BE2C (cell line): ENCODE measurements around the gene TLN1.

ENCODE experiments used
- DNase-seq: peaks from one replicate; pipeline ENCODE4 v3.0.0-alpha.2; 2020
- H3K27me3 ChIP-seq: fragments of 250-450 bp; sonication (Bioruptor Pico); 2 replicates; pipeline ENCODE4 v1.5.1; 2020; ENCODE audit warnings: mild to moderate bottlenecking
- H3K36me3 ChIP-seq: fragments of 250-450 bp; sonication (Bioruptor Pico); 2 replicates; pipeline ENCODE4 v1.5.1; 2020; ENCODE audit warnings: mild to moderate bottlenecking
- H3K4me1 ChIP-seq: fragments of 250-450 bp; sonication (Bioruptor Pico); 2 replicates; pipeline ENCODE4 v1.5.1; 2020
- H3K4me3 ChIP-seq: 2 replicates; pipeline ENCODE4 v1.5.1; 2011; ENCODE audit warnings: low read depth, low read length
- H3K9me3 ChIP-seq: fragments of 250-450 bp; sonication (Bioruptor Pico); 2 replicates; pipeline ENCODE4 v1.5.1; 2020
- CTCF ChIP-seq: IDR thresholded peaks from 2 replicates; pipeline ENCODE4 v1.5.1; 2012; ENCODE audit warnings: mild to moderate bottlenecking, low read depth, low read length

TLN1 gene

GRCh38 chr9:35716230-35716629, 15.8 kb downstream of the TLN1 start:
- DNase-seq, result no peak
- no peak overlapping the region for H3K4me3 ChIP-seq
- H3K27me3 ChIP-seq, result no peaks in the 10 kb centered on the region
- TF ChIP-seq CTCF, result no peak
- H3K36me3 ChIP-seq, result peaks cover 85% of the 10 kb centered on the region
- no peaks in the 10 kb centered on the region for H3K9me3 ChIP-seq
- no peaks in the 10 kb centered on the region for H3K4me1 ChIP-seq

GRCh38 chr9:35714579-35715252, 17.3 kb downstream of the TLN1 start:
- Histone ChIP-seq H3K36me3 (peaks cover 85% of the 10 kb centered on the region), H3K4me3 (no peak overlapping the region), H3K4me1 (no peaks in the 10 kb centered on the region), H3K9me3 (no peaks in the 10 kb centered on the region), H3K27me3 (no peaks in the 10 kb centered on the region)
- DNase-seq, result no peak
- TF ChIP-seq CTCF, result no peak

GRCh38 chr9:35714123-35714522, 17.9 kb downstream of the TLN1 start:
- Histone ChIP-seq H3K27me3 (no peaks in the 10 kb centered on the region), H3K9me3 (no peaks in the 10 kb centered on the region), H3K4me3 (no peak overlapping the region), H3K4me1 (no peaks in the 10 kb centered on the region), H3K36me3 (peaks cover 82% of the 10 kb centered on the region)
- no peak for TF ChIP-seq CTCF
- no peak for DNase-seq

- Histone ChIP-seq H3K27me3 (no peaks in the 10 kb centered on the region), H3K36me3 (peaks cover 82% of the 10 kb centered on the region), H3K4me1 (no peaks in the 10 kb centered on the region), H3K4me3 (no peak overlapping the region), H3K9me3 (no peaks in the 10 kb centered on the region)
- no peak for DNase-seq
- no peak for TF ChIP-seq CTCF
Observed at GRCh38 chr9:35713578-35713977, 18.4 kb downstream of the TLN1 start.

- Histone ChIP-seq H3K27me3 (no peaks in the 10 kb centered on the region), H3K4me3 (no peak overlapping the region), H3K4me1 (no peaks in the 10 kb centered on the region), H3K36me3 (peaks cover 82% of the 10 kb centered on the region), H3K9me3 (no peaks in the 10 kb centered on the region)
- no peak for TF ChIP-seq CTCF
- no peak for DNase-seq
Observed at GRCh38 chr9:35712762-35713400, 19.1 kb downstream of the TLN1 start.

- DNase-seq, result no peak
- TF ChIP-seq CTCF, result no peak
Observed at GRCh38 chr9:35711501-35712428, 20.2 kb downstream of the TLN1 start.

More at GRCh38 chr9:35711501-35712428, 20.2 kb downstream of the TLN1 start:
- no peak overlapping the region for H3K4me3 ChIP-seq
- no peaks in the 10 kb centered on the region for H3K9me3 ChIP-seq
- H3K36me3 ChIP-seq, result peaks cover 81% of the 10 kb centered on the region
- no peaks in the 10 kb centered on the region for H3K4me1 ChIP-seq
- no peaks in the 10 kb centered on the region for H3K27me3 ChIP-seq
